GM12891 (cell line): ENCODE data around the gene DAP3.
"Not testable (repeated sequence)": the region's sequence is repeated elsewhere in the genome, so short reads cannot be mapped to it uniquely, and the experiment has no call there.

Experiments used
- POLR2A ChIP-seq: IDR thresholded peaks from 2 replicates; pipeline ENCODE4 v1.6.1; 2011; ENCODE audit warnings: low read depth, low read length, control low read depth
- POLR2AphosphoS5 ChIP-seq: IDR thresholded peaks from 2 replicates; pipeline ENCODE4 v1.6.1; 2011; ENCODE audit warnings: low read depth, low read length, control low read depth
- POU2F2 ChIP-seq: IDR thresholded peaks from 2 replicates; pipeline ENCODE4 v1.6.1; 2011; ENCODE audit warnings: low read depth, mild to moderate bottlenecking, control low read depth, low read length, moderate library complexity
- SPI1 ChIP-seq: IDR thresholded peaks from 2 replicates; pipeline ENCODE4 v1.6.1; 2011; ENCODE audit warnings: low read depth, low read length, control low read depth
- TAF1 ChIP-seq: IDR thresholded peaks from 2 replicates; pipeline ENCODE4 v1.6.1; 2011; ENCODE audit warnings: low read depth, low read length, control low read depth

- TF ChIP-seq POLR2A, TAF1, POLR2AphosphoS5, SPI1, POU2F2: not testable (repeated sequence)
Observed at GRCh38 chr1:155678992-155679391, 9.9 kb upstream of the DAP3 start.
